Stimulated activated CD8-positive, alpha-beta memory T cell treated with anti-CD3 and anti-CD28 coated beads, Interleukin-15, amount 100 ng/mL, for 24 hours (primary cell): ENCODE data around the gene ZBED5.
A peak's percentile ranks its signal among the peaks of the same experiment; 100 is the strongest.
"Not testable (repeated sequence)": the region's sequence is repeated elsewhere in the genome, so short reads cannot be mapped to it uniquely, and the experiment has no call there.

Experiments used
- DNase-seq: peaks from one replicate; pipeline ENCODE4 v3.0.0-alpha.2; 2020; ENCODE audit warnings: low read depth

Gene ZBED5

DNA sequence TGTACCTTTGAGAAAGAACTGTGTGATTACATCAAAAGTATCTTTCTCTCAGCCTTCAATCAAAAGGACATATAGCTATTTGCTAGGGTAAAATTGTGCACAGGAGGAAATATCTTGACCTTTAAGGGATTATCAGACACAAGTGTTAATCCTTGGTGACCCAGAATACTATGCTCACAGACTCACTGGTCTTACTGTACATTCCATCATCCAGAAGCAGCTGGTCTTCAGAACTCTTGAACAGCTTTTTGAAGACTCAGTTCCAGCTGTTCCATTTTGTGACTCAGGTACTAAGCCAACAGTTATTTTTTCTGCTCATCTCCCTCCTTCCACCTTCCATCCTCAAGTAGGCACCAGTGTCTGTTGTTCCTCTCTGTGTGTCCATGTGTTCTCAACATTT, 19.8 kb downstream of the ZBED5 start:
- no peak for DNase-seq

DNA sequence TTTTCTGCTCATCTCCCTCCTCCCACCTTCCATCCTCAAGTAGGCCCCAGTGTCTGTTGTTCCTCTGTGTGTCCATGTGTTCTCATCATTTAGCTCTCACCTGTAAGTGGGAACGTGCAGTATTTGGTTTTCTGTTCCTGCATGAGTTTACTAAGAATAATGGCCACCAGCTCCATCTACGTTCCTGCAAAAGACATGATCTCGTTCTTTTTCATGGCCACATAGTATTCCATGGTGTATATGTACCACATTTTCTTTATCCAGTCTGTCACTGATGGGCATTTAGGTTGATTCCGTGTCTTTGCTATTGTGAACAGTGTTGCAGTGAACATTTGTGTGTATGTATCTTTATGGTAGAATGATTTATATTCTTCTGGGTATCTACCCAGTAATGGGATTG, 21.0 kb downstream of the ZBED5 start:
- not testable (repeated sequence) for DNase-seq

GRCh38 chr11:10829139-10829538, 28.7 kb downstream of the ZBED5 start:
- no peak for DNase-seq

GRCh38 chr11:10828402-10828801, 29.5 kb downstream of the ZBED5 start:
- no peak for DNase-seq

DNA sequence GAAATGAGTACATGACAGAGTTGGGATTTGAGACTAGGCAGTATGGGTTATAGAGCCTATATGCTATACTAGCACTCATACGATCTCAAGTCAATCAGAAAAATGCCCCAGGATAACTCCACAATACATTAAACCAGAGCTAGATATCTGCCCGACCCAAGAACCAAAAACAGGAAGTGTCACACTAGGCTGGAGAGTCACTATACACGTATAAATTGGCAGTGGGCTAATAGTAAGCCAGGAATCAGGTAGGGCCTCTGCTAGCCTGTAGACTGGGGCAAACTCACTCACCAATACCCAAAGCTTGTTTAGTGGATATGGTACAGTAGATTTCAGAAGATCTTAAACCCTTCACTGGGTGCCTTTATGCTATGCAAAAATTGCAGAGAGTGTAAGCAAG, 33.0 kb downstream of the ZBED5 start:
- DNase-seq, result no peak

DNA sequence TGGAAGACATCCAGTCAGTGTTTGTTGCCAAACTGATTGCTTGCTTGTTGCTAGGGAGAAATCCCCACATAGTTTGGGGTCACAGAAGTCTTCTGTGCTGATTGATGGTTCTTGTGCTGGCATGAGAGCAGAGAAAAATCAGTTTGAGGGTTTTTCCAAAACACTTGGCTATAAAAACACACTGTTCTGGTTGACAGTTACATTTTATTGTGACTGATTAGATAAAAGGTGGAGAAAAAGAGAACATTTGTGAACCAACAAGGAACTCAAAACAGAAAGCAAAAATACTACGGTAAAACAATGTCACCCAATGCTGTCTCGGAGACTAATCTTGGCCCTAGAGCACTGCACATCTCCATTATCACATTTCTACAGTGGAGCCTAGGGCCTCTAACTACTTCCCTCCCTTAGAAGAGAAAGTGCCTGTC, 34.7 kb downstream of the ZBED5 start:
- no peak for DNase-seq

DNA sequence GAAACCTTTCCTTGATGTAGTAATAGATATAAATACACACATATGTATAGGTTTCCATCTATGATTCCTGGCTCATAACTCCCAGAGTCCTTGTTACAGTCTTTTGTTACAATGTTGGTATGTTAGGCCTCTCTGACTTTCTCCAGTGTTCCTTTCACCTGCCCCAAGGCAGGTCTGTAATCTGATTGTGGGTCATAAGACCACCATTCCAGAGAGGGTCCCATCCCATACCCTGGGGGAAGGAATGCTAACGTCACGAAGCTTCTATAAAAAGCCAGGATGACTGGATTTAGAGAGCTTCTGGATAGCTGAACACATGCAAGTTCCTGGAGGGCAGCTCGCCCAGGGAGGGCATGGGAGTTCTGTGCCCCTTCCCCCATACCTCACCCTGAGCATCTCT, 35.4 kb downstream of the ZBED5 start:
- not testable (repeated sequence) for DNase-seq

GRCh38 chr11:10818594-10818993, 39.3 kb downstream of the ZBED5 start:
- no peak for DNase-seq

DNA sequence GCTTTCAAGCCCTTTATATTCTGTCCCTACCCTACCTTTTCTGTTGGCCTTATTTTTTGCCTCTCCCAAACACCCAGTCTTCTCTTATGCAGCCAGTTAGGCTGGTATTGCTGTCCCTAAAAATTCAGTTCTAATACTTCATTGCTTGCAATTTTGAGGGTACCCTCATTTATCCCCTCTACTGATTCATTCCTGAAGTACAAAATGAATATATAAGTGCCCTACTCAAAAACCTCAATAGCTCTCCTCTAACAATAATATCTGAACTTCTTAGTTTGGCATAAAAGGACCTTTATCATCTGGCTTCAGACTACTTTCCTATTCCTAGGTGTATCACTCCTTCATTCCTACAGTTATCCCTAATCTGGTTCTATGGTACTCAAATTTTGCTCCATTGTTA, 43.9 kb downstream of the ZBED5 start:
- no peak for DNase-seq

GRCh38 chr11:10809373-10810160, 48.3 kb downstream of the ZBED5 start:
- DNase-seq, result peak; percentile 21

DNA sequence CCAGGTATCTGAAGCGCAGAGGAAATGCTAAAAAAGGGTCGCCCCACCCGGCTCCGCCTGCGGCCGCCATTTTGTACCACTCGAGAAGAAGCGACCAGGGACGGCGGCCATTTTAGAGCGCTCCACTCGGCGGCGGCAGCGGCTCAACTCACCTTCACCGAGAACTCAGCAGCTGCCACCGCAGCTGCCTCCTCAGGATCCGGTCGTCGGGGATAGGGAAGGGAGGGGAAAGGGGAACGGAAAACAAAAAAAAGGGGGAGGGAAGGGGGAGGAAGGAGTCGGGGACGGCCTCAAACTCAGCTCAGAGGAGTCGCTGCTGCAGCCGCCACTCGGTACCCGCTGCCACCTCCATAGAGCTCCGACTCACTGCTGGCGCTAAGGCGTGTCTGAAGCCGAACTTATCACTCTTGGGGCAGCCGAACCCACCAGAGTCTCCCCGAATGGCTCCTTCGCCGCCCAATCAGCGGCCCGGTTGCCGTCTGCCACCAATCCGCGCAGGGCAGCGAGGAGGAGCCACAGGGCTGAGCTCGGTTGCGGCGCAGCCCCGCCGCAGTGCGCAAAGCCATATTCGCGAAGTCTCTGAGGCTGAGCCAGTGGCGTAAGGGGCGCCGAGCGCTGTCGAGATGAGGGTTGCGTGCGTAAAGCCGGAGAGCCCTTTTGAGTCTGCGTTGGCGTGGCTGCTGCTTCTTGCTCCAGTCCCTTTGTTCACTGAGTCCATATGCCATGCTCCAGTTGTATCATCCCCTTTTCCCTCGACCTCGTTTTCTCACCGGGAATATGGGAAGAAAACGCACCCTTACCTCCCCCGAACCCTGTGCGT, 49.1 kb downstream of the ZBED5 start, which contains the start of gene EIF4G2:
TSS of gene EIF4G2 (minus strand) at position 374 of the 820 bp plus-strand sequence.
- DNase-seq, result peak; percentile 93

DNA sequence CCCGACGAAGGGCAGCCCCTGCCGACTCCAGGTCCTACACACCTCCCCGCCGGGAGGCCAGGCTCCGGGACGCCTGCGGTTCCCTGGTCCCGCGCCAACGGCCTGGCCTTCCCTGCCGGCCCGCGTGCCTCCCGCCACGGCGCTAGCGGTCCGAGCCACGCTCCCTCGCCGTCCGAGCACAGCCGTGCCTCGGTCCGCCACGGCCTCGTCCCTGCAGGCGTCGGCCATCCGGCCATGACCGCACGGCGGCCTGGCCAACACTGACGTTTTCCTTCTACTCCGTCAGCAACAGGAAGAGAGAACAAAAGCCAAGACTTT, 49.7 kb downstream of the ZBED5 start:
- peak; percentile 13 for DNase-seq

- DNase-seq, result peak; percentile 13
Measured at GRCh38 chr11:10807493-10808234, 50.2 kb downstream of the ZBED5 start.

DNA sequence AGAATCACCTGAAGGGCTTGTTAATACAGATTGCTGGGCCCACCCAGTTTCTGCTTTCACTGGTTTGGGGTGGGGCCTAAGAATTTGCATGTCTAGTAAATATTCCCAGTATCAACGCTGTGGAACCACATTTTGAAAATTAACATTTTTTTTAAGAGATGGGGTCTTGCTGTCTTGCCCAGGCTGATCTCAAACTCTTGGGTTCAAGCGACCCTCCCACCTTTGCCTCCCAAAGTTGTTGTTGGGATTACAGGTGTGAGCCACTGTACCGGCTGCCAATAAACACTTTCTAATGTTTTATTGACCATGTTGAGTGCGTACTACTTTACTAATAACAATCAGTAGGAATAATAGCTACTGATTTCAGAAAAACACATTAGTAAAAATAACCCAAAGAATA, 51.6 kb downstream of the ZBED5 start:
- no peak for DNase-seq

GRCh38 chr11:10805741-10806140, 52.1 kb downstream of the ZBED5 start:
- DNase-seq, result no peak

- no peak for DNase-seq
Measured at GRCh38 chr11:10803676-10804075, 54.2 kb downstream of the ZBED5 start.
